Thoracic aorta (tissue), 2 donors: Measurements from ENCODE around the gene ABCA1. TPM values are rescaled to one million over a fixed set of nuclear protein-coding genes. Genes with fewer than 3 reads are reported as not detected.

Experiments
- ATAC-seq: fragments of 150-250 bp; one replicate; pipeline ENCODE4 v1.8.0; 2017; ENCODE audit warnings: low read depth; ENCODE audit not compliant: insufficient number of reproducible peaks, low FRiP score
- DNase-seq: peaks from one replicate; pipeline ENCODE4 v3.0.0-alpha.2; 2020; ENCODE audit warnings: low spot score
- H3K27ac ChIP-seq, 2 donors: fragments of 200-600 bp; sonication (generic); 1 replicate in 1 of 2; 2 replicates in 1 of 2; pipeline ENCODE4 v1.5.1; 2016; ENCODE audit warnings: mild to moderate bottlenecking in 2 of 2, moderate library complexity in 2 of 2
- H3K27me3 ChIP-seq: fragments of 200-600 bp; sonication (generic); replicated peaks from 2 replicates; pipeline ENCODE4 v1.6.0; 2016; ENCODE audit warnings: mild to moderate bottlenecking; ENCODE audit not compliant: insufficient read depth
- H3K36me3 ChIP-seq: fragments of 200-600 bp; sonication (generic); one replicate; pipeline ENCODE4 v1.5.1; 2016
- H3K4me1 ChIP-seq, 2 donors: fragments of 200-600 bp; sonication (generic); 1 replicate in 1 of 2; 2 replicates in 1 of 2; pipeline versions ENCODE4 v1.5.1 to v1.6.0; 2016; ENCODE audit warnings: low read depth in 2 of 2, mild to moderate bottlenecking in 1 of 2; ENCODE audit not compliant: control insufficient read depth in 1 of 2
- H3K4me3 ChIP-seq: fragments of 200-600 bp; sonication (generic); 2 replicates; pipeline ENCODE4 v1.5.1; 2016; ENCODE audit warnings: mild to moderate bottlenecking
- H3K9me3 ChIP-seq: fragments of 200-600 bp; sonication (generic); 2 replicates; pipeline ENCODE4 v1.5.1; 2016
- total RNA-seq, 2 donors: library from RNA; depleted of rRNA; stranded (reverse); fragments of >200 nt; gene quantifications; one replicate each; pipeline versions ENCODE4 v1.1.0 to v1.2.3, GENCODE V29; 2016
- TF ChIP-seq, protein P1 (sequence below): fragments of 200-600 bp; sonication (generic); IDR thresholded peaks from one replicate; pipeline ENCODE4 v1.5.1; 2019; ENCODE audit warnings: antibody characterized with exemption

Gene ABCA1
- total RNA-seq, 2 donors from 2014 or later: 48.1 to 79.7 TPM

DNA sequence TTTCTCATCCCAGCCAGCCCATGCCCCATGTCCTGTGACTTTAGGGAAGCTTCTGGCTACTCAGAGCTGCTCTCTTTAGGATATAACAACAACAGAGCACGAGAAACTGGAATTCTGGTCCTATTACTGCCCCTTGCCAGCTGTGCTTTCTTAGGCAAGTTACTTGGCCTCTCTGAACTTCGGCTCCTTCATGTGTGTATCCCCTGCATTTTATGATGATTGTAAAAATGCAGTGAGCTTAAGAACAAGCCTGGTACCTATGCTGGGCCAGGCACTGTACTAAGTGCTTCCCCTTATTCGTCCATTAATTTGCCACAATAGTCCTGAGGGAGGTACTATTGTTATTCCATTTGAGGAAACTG is 54.5 kb downstream of the ABCA1 start:
- H3K4me3 ChIP-seq: no peak overlapping the region
- H3K36me3 ChIP-seq: no peaks in the 10 kb centered on the region
- TF ChIP-seq, protein P1, sequence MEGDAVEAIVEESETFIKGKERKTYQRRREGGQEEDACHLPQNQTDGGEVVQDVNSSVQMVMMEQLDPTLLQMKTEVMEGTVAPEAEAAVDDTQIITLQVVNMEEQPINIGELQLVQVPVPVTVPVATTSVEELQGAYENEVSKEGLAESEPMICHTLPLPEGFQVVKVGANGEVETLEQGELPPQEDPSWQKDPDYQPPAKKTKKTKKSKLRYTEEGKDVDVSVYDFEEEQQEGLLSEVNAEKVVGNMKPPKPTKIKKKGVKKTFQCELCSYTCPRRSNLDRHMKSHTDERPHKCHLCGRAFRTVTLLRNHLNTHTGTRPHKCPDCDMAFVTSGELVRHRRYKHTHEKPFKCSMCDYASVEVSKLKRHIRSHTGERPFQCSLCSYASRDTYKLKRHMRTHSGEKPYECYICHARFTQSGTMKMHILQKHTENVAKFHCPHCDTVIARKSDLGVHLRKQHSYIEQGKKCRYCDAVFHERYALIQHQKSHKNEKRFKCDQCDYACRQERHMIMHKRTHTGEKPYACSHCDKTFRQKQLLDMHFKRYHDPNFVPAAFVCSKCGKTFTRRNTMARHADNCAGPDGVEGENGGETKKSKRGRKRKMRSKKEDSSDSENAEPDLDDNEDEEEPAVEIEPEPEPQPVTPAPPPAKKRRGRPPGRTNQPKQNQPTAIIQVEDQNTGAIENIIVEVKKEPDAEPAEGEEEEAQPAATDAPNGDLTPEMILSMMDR: no peak
- peaks cover 20 to 29% of the 10 kb centered on the region in 2 donors for H3K4me1 ChIP-seq
- H3K27me3 ChIP-seq: no peaks in the 10 kb centered on the region
- ATAC-seq (no peak), DNase-seq (no peak)
- peak overlapping the region in 1 of 2 donors; percentile 32 for H3K27ac ChIP-seq
- H3K9me3 ChIP-seq: no peaks in the 10 kb centered on the region

DNA sequence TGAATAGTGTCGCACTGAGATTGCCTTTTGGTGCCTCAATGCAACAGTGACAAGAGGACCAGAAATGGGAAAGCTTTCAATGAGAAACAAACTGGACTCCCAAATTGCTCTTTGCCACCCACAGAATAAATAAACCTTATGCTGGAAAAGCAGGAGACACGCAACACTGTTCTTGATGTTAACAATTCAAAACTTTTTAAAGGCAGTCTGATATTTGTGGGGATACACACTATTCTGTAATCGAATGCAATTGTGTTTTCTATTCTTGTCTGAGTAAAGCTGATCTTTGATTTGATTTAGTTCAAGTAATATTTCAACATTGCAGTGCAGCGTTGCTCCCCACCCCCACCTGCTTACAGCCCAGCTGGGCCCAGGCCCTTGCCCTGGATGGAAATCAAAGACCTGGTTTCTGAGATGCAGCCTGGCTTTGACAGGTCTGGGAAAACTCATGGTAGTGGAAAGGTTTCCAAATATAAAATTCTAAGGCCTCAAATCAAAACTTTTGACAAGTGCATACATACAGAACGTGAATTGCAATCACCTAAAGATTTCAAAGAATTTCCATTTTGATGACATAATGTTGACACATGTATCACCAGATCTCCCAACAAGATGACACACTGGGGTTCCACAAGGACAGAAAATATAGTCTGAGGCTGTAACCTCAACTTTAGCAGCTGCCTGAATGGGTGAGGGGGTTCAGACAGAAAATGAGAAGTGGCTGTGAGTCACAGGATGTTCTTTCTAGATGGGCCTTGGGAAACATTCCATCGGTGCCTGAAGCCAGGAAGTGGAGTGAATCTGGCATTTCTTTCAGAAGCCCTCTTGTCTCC is 55.1 kb downstream of the ABCA1 start:
- no peaks in the 10 kb centered on the region for H3K36me3 ChIP-seq

DNA sequence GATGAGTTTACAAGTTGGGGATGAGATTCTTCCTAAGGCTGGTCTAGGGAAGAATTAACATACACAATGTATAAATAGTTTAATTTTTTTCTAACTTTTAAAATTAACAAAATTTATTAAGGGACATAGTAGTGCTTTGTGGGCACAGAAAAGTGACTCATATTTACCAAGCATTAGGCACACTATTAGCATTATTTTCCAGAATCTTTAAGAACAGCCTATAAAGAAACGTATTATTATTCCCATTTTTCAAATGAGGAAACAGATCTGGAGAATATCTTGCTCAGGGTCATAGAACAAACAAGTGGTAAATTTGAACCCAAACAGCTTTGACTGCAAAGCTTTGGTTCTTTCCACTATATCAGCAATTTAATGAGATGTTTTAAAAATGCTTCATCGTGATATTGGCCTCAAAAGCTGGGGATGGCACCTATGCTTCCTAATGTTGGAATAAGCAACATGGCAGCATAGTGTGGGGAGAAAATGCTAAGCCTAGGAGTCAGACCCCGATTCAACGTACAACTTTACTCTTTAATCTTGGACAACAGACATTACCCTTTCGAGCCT is 55.9 kb downstream of the ABCA1 start:
- H3K27me3 ChIP-seq: no peaks in the 10 kb centered on the region
- TF ChIP-seq, protein P1: no peak
- H3K36me3 ChIP-seq: no peaks in the 10 kb centered on the region
- H3K4me1 ChIP-seq: peaks cover 20 to 32% of the 10 kb centered on the region in 2 donors
- no peaks in the 10 kb centered on the region for H3K9me3 ChIP-seq
- ATAC-seq (no peak), DNase-seq (no peak)
- no peak overlapping the region for H3K4me3 ChIP-seq
- no peak overlapping the region for H3K27ac ChIP-seq

More for the DNA sequence above, 55.1 kb downstream of the ABCA1 start:
- Histone ChIP-seq H3K4me3 (no peak overlapping the region), H3K4me1 (peaks cover 20 to 32% of the 10 kb centered on the region in 2 donors), H3K27me3 (no peaks in the 10 kb centered on the region), H3K27ac (peak overlapping the region in 1 of 2 donors; percentile 32), H3K9me3 (no peaks in the 10 kb centered on the region)
- no peak for DNase-seq
- ATAC-seq: no peak
- TF ChIP-seq, protein P1: no peak

DNA sequence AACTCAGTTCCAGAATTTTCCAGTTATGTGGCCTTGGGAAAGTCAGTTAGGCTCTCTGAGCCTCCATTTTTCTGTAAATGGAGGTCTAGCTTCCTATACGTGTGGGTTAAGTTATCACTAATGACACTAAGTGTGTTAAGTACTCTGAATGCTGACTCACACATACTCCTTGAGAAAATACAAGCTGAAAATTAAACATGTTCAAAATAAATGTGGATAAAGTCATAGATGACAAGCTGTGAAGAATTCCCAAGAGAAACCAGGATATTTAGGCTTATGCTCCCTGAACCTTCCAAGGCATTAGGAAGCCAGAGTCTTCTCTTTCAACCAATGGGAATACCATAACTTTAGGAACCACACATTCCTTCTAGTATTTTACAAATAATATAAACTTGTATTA is 58.1 kb downstream of the ABCA1 start:
- no peaks in the 10 kb centered on the region for H3K9me3 ChIP-seq
- peaks cover 20 to 32% of the 10 kb centered on the region in 2 donors for H3K4me1 ChIP-seq
- no peaks in the 10 kb centered on the region for H3K27me3 ChIP-seq
- ATAC-seq (no peak), DNase-seq (no peak)
- H3K27ac ChIP-seq: peak overlapping the region in 1 of 2 donors; percentile 44
- TF ChIP-seq, protein P1: no peak
- no peaks in the 10 kb centered on the region for H3K36me3 ChIP-seq
- no peak overlapping the region for H3K4me3 ChIP-seq

DNA sequence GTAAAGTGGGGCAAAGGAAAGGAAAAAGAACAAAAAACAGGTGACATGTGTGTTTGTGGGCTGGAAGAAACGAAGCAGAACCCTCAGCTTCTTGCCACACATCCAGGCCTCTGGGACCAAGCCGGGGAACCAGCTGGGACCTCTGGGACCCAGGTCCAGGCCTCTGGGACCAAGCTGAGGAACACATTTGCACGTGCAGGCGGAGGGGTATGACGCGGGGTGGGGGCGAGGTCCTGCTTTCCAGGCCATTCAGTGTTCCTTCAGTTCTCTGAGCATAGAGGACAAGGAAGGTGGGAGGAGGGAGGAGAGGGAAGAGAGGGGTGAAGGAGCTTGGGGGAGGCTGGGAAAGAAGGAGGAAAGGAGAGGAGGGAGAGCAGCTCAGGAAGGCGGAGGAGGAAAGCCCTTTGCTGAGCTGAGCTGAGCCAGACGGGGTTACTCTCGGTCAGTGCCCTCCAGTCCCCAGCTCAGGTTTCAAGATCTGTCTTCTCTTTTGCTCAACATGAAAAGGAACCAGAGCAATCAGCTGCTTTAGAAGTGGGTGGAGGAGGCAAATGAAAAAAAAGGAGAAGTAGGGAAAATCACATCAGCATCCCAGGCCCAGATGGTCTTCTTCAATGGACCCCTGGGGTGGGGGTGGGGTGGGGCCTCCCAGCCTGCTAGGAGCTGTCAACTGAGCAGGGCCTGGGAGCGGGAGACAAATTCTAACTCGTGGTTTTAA is 59.1 kb downstream of the ABCA1 start:
- no peaks in the 10 kb centered on the region for H3K36me3 ChIP-seq
- ATAC-seq (peak; percentile 46), DNase-seq (no peak)
- peaks cover 20 to 32% of the 10 kb centered on the region in 2 donors for H3K4me1 ChIP-seq
- no peaks in the 10 kb centered on the region for H3K27me3 ChIP-seq
- H3K4me3 ChIP-seq: no peak overlapping the region
- peak overlapping the region in 1 of 2 donors; percentile 51 for H3K27ac ChIP-seq
- no peaks in the 10 kb centered on the region for H3K9me3 ChIP-seq
- TF ChIP-seq, protein P1: no peak
